ENCODE results near the gene BBX.
"Not testable (repeated sequence)": the region's sequence is repeated elsewhere in the genome, so short reads cannot be mapped to it uniquely, and the experiment has no call there.

The BBX gene

GRCh38 chr3:107833722-107834416 lies 311.1 kb downstream of the BBX start:
- Histone ChIP-seq H3K27me3 (ENCODE audit: low read depth, low read length) (no peaks in the 10 kb centered on the region), H3K4me1 (ENCODE audit: control insufficient read depth in 1 of 2, insufficient read depth in 2 of 2, low read length in 2 of 2) (no peaks in the 10 kb centered on the region), H3K9me3 (ENCODE audit: control insufficient read depth in 1 of 2, low read length in 2 of 2) (no peaks in the 10 kb centered on the region), H3K27ac (ENCODE audit: low read length) (no peak overlapping the region), H3K36me3 (ENCODE audit: control insufficient read depth in 1 of 2, insufficient read depth in 2 of 2, low read length in 2 of 2) (no peaks in the 10 kb centered on the region), H3K4me3 (ENCODE audit: low read depth in 1 of 2, low read length in 2 of 2) (no peak overlapping the region)

GRCh38 chr3:107835001-107835400 lies 312.2 kb downstream of the BBX start:
- not testable (repeated sequence) for H3K9me3 ChIP-seq (ENCODE audit: control insufficient read depth in 1 of 2, low read length in 2 of 2); H3K4me3 ChIP-seq (ENCODE audit: low read depth in 1 of 2, low read length in 2 of 2); H3K4me1 ChIP-seq (ENCODE audit: control insufficient read depth in 1 of 2, insufficient read depth in 2 of 2, low read length in 2 of 2); H3K27ac ChIP-seq (ENCODE audit: low read length); H3K36me3 ChIP-seq (ENCODE audit: control insufficient read depth in 1 of 2, insufficient read depth in 2 of 2, low read length in 2 of 2); H3K27me3 ChIP-seq (ENCODE audit: low read depth, low read length)

- Histone ChIP-seq H3K36me3 (ENCODE audit: control insufficient read depth in 1 of 2, insufficient read depth in 2 of 2, low read length in 2 of 2) (no peaks in the 10 kb centered on the region), H3K4me3 (ENCODE audit: low read depth in 1 of 2, low read length in 2 of 2) (no peak overlapping the region), H3K4me1 (ENCODE audit: control insufficient read depth in 1 of 2, insufficient read depth in 2 of 2, low read length in 2 of 2) (peaks cover 0 to 3% of the 10 kb centered on the region in 2 donors), H3K9me3 (ENCODE audit: control insufficient read depth in 1 of 2, low read length in 2 of 2) (no peaks in the 10 kb centered on the region), H3K27ac (ENCODE audit: low read length) (no peak overlapping the region), H3K27me3 (ENCODE audit: low read depth, low read length) (no peaks in the 10 kb centered on the region)
These were observed 315.3 kb downstream of the BBX start for GRCh38 chr3:107837895-107838612.

- H3K27ac ChIP-seq (ENCODE audit: low read length) = no peak overlapping the region
- no peaks in the 10 kb centered on the region for H3K36me3 ChIP-seq (ENCODE audit: control insufficient read depth in 1 of 2, insufficient read depth in 2 of 2, low read length in 2 of 2)
These were observed 319.1 kb downstream of the BBX start for GRCh38 chr3:107841831-107842230.

GRCh38 chr3:107842940-107843339 lies 320.2 kb downstream of the BBX start:
- H3K9me3 ChIP-seq (ENCODE audit: control insufficient read depth in 1 of 2, low read length in 2 of 2) = no peaks in the 10 kb centered on the region
- H3K4me3 ChIP-seq (ENCODE audit: low read depth in 1 of 2, low read length in 2 of 2) = no peak overlapping the region
- no peak overlapping the region for H3K27ac ChIP-seq (ENCODE audit: low read length)
- no peaks in the 10 kb centered on the region for H3K36me3 ChIP-seq (ENCODE audit: control insufficient read depth in 1 of 2, insufficient read depth in 2 of 2, low read length in 2 of 2)
- H3K27me3 ChIP-seq (ENCODE audit: low read depth, low read length) = no peaks in the 10 kb centered on the region
- peaks cover 0 to 3% of the 10 kb centered on the region in 2 donors for H3K4me1 ChIP-seq (ENCODE audit: control insufficient read depth in 1 of 2, insufficient read depth in 2 of 2, low read length in 2 of 2)

More at GRCh38 chr3:107841831-107842230, 319.1 kb downstream of the BBX start:
- Histone ChIP-seq H3K27me3 (ENCODE audit: low read depth, low read length) (no peaks in the 10 kb centered on the region), H3K4me1 (ENCODE audit: control insufficient read depth in 1 of 2, insufficient read depth in 2 of 2, low read length in 2 of 2) (peaks cover 0 to 3% of the 10 kb centered on the region in 2 donors), H3K4me3 (ENCODE audit: low read depth in 1 of 2, low read length in 2 of 2) (no peak overlapping the region), H3K9me3 (ENCODE audit: control insufficient read depth in 1 of 2, low read length in 2 of 2) (no peaks in the 10 kb centered on the region)

GRCh38 chr3:107845380-107846278 lies 322.9 kb downstream of the BBX start:
- no peaks in the 10 kb centered on the region for H3K36me3 ChIP-seq (ENCODE audit: control insufficient read depth in 1 of 2, insufficient read depth in 2 of 2, low read length in 2 of 2)
- H3K9me3 ChIP-seq (ENCODE audit: control insufficient read depth in 1 of 2, low read length in 2 of 2) = no peaks in the 10 kb centered on the region
- no peak overlapping the region for H3K4me3 ChIP-seq (ENCODE audit: low read depth in 1 of 2, low read length in 2 of 2)
- no peak overlapping the region for H3K27ac ChIP-seq (ENCODE audit: low read length)
- no peaks in the 10 kb centered on the region for H3K27me3 ChIP-seq (ENCODE audit: low read depth, low read length)
- H3K4me1 ChIP-seq (ENCODE audit: control insufficient read depth in 1 of 2, insufficient read depth in 2 of 2, low read length in 2 of 2) = peaks cover 0 to 3% of the 10 kb centered on the region in 2 donors

GRCh38 chr3:107846279-107846852 lies 323.6 kb downstream of the BBX start:
- Histone ChIP-seq H3K27me3 (ENCODE audit: low read depth, low read length) (no peaks in the 10 kb centered on the region), H3K27ac (ENCODE audit: low read length) (no peak overlapping the region), H3K4me1 (ENCODE audit: control insufficient read depth in 1 of 2, insufficient read depth in 2 of 2, low read length in 2 of 2) (peaks cover 0 to 2% of the 10 kb centered on the region in 2 donors), H3K4me3 (ENCODE audit: low read depth in 1 of 2, low read length in 2 of 2) (no peak overlapping the region), H3K36me3 (ENCODE audit: control insufficient read depth in 1 of 2, insufficient read depth in 2 of 2, low read length in 2 of 2) (no peaks in the 10 kb centered on the region), H3K9me3 (ENCODE audit: control insufficient read depth in 1 of 2, low read length in 2 of 2) (no peaks in the 10 kb centered on the region)

GRCh38 chr3:107847791-107848190 lies 325.0 kb downstream of the BBX start:
- no peaks in the 10 kb centered on the region for H3K27me3 ChIP-seq (ENCODE audit: low read depth, low read length)
- no peak overlapping the region for H3K4me3 ChIP-seq (ENCODE audit: low read depth in 1 of 2, low read length in 2 of 2)
- no peaks in the 10 kb centered on the region for H3K4me1 ChIP-seq (ENCODE audit: control insufficient read depth in 1 of 2, insufficient read depth in 2 of 2, low read length in 2 of 2)
- no peaks in the 10 kb centered on the region for H3K9me3 ChIP-seq (ENCODE audit: control insufficient read depth in 1 of 2, low read length in 2 of 2)
- H3K36me3 ChIP-seq (ENCODE audit: control insufficient read depth in 1 of 2, insufficient read depth in 2 of 2, low read length in 2 of 2) = no peaks in the 10 kb centered on the region
- no peak overlapping the region for H3K27ac ChIP-seq (ENCODE audit: low read length)

GRCh38 chr3:107848351-107848915 lies 325.7 kb downstream of the BBX start:
- Histone ChIP-seq H3K27ac (ENCODE audit: low read length) (no peak overlapping the region), H3K27me3 (ENCODE audit: low read depth, low read length) (no peaks in the 10 kb centered on the region), H3K36me3 (ENCODE audit: control insufficient read depth in 1 of 2, insufficient read depth in 2 of 2, low read length in 2 of 2) (no peaks in the 10 kb centered on the region), H3K4me1 (ENCODE audit: control insufficient read depth in 1 of 2, insufficient read depth in 2 of 2, low read length in 2 of 2) (no peaks in the 10 kb centered on the region), H3K9me3 (ENCODE audit: control insufficient read depth in 1 of 2, low read length in 2 of 2) (no peaks in the 10 kb centered on the region), H3K4me3 (ENCODE audit: low read depth in 1 of 2, low read length in 2 of 2) (no peak overlapping the region)

- no peaks in the 10 kb centered on the region for H3K36me3 ChIP-seq (ENCODE audit: control insufficient read depth in 1 of 2, insufficient read depth in 2 of 2, low read length in 2 of 2)
These were observed 327.9 kb downstream of the BBX start for GRCh38 chr3:107850681-107851080.

GRCh38 chr3:107853821-107854220 lies 331.1 kb downstream of the BBX start:
- Histone ChIP-seq H3K4me3 (ENCODE audit: low read depth in 1 of 2, low read length in 2 of 2) (no peak overlapping the region), H3K27ac (ENCODE audit: low read length) (no peak overlapping the region), H3K27me3 (ENCODE audit: low read depth, low read length) (no peaks in the 10 kb centered on the region), H3K4me1 (ENCODE audit: control insufficient read depth in 1 of 2, insufficient read depth in 2 of 2, low read length in 2 of 2) (no peaks in the 10 kb centered on the region), H3K36me3 (ENCODE audit: control insufficient read depth in 1 of 2, insufficient read depth in 2 of 2, low read length in 2 of 2) (no peaks in the 10 kb centered on the region), H3K9me3 (ENCODE audit: control insufficient read depth in 1 of 2, low read length in 2 of 2) (no peaks in the 10 kb centered on the region)

More at GRCh38 chr3:107850681-107851080, 327.9 kb downstream of the BBX start:
- Histone ChIP-seq H3K27ac (ENCODE audit: low read length) (no peak overlapping the region), H3K27me3 (ENCODE audit: low read depth, low read length) (no peaks in the 10 kb centered on the region), H3K4me3 (ENCODE audit: low read depth in 1 of 2, low read length in 2 of 2) (no peak overlapping the region), H3K4me1 (ENCODE audit: control insufficient read depth in 1 of 2, insufficient read depth in 2 of 2, low read length in 2 of 2) (no peaks in the 10 kb centered on the region), H3K9me3 (ENCODE audit: control insufficient read depth in 1 of 2, low read length in 2 of 2) (no peaks in the 10 kb centered on the region)
